DMS53 treated with DMSO at 0.1 percent for 48 hours (cell line): ENCODE measurements around the gene USP47.

ENCODE experiments used
- DNase-seq: peaks from one replicate; lab custom pipeline; 2025; ENCODE audit not compliant: unreplicated experiment; lab: John Stamatoyannopoulos, UW

Gene USP47

DNA sequence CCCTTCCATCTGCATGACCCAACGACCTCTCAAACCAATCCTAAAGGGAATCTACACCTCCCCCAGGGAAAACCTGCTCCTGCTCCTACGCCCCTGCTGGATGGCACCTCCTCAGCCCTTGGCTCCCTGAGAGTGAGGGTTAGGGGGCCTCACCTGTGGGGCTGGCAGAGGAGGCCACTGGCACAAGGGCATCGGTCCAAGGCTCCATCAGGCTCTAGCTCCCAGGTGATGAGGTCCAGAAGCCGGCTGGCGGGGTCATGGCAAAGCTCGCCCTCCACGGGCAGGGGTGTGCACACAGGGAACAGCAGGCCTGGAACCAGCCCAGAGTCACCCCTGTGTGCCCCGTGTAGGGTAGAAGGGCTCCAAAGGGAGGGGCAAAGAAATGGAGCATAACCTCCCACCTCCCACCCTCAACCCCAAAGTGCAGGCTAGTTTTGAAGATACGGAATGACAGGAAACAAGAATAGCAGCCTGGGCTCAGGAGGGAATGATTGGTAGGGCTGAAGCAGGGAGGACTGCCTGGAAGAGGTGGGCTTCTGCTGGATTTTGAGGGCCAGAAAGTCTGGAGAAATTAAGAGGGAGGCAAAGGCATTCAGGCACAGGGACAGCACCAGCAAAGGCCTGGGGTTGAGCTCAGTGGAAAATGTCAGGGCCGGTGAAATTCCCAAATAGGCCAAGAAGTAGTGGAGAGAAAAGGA, 124.0 kb downstream of the USP47 start:
- DNase-seq: no peak

DNA sequence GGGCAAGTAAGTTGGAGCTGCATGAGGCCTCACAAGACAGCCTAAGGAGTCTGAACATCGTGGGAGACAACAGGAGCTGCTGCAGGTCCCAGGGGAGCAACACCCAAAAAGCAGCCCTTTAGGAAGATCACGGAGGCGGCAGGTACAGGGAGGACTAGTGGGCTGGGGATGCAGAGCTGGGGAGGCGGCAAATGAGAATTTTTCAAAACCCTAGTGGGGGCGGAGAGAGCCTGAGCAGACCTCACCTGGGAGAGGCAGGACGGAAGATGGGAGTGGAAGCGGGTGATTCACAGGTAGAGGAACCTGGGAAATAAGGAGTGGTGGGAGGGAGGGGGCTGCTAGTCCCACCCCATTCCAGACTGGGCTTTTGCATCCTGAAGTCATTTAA, 124.6 kb downstream of the USP47 start:
- DNase-seq: no peak

DNA sequence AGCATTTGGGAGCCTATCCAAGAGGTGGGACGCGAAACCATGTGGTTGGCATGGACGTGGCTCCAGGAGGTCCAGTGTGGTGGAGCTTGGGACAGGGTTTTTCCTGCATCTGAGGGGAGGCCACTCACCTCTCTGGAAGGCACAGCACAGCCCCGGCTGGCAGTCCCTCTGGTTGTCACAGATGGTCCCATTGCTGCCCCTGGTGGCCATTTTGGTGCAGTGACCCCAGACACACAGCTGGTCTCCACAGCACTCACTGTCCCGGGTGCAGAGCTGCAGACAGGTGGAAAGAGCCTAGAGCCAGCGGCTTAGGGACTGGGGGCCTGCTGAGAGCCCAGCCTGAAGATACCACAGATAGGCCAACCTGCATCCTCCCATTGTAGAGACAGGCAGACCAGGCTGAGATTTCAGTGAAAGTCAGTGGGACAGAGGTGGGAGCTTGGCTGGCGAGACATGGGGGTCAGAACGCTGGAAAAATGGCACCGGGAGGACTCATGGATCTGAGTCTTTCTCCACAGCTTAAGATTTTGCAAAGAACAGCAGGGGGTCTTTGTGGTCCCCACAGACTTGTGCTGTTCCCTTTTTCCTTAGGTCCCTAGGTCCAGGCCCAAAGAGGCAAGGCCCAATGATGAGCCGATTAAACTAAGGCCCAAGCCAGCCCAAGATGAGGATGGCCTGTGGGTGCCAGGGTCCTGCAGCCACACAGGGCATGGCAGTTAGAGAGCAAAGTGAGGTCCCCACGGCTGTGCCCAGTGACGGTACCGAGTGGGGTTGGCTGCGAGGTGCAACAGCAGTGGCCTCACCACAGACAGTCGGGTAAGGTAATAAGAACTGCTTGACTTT, 125.3 kb downstream of the USP47 start:
- DNase-seq: peak; percentile 65

DNA sequence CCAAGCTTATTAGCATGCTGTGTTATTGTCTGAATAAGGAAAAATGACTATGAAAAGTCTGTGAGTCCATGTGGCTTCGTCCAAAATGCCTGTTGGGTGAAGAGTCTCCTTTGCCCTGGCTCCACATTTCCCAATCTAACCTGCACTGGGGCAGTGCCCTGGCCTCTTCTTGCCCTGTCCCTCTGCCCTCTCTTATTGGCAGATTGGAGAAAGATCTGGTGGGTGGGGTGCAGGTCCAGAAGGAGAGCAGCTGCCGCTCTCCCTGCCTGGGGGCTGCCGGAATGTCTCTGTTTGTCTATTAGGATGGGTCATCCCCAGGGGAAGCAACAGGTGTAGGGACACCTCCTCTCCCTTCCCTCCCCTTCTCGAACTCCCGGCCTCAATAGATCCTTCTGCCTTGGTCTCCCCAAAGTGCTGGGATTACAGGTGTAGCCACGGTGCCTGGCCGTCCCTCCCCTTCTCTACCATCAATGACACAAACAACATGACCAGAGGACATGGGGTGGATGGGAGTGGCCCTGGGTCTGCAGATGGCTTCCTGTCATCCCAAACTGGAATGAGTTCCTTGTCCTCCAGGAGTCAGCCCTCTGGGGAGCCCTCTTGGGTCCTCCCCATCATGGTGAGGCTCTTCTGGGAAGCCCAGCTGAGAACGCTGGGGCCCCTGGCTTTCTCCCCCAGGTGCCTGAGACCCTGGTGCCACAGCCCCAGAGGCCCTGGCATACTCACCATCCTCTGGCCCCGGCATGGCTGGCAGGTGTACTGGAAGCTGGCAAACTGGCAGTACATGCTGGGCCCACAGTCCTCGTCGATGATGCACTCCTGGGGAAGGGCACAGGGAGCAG, 126.1 kb downstream of the USP47 start:
- no peak for DNase-seq

DNA sequence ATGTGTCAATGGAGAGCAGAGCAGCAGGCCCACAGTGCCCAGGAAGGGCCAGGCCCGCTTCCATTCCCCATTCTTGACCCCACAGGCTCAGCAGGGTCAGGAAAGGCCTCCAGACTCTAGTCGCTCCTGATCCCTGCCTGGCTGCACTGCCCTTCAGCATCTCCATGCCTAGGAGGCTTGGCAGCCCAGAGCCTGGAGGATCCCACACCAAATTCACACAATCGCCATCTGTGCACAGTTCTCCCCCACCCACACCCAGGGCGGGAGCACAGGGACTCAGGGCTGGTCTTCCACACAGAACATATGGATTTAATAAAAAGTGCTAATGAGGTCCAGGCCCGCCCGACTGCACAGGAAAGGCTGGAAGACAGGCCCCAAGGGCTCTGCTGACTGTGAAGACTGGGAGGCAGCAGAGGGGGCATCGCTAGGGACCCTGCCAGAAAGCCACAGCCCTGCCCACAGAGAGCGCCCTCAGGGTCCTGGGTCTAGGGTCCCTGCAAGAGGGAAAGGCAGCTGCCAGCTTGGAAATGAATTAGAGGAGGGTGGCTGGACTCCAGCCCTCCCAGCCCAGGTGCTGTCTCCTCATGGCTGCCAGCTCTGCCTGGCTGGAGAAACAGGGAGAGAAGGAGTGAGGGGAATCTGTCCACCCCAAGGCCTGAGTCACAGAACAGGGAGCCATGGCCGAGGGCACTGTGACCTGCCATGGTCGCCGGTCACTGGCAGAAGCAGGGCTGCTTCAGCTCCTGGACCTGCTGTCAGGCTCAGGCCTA, 126.9 kb downstream of the USP47 start:
- no peak for DNase-seq

DNA sequence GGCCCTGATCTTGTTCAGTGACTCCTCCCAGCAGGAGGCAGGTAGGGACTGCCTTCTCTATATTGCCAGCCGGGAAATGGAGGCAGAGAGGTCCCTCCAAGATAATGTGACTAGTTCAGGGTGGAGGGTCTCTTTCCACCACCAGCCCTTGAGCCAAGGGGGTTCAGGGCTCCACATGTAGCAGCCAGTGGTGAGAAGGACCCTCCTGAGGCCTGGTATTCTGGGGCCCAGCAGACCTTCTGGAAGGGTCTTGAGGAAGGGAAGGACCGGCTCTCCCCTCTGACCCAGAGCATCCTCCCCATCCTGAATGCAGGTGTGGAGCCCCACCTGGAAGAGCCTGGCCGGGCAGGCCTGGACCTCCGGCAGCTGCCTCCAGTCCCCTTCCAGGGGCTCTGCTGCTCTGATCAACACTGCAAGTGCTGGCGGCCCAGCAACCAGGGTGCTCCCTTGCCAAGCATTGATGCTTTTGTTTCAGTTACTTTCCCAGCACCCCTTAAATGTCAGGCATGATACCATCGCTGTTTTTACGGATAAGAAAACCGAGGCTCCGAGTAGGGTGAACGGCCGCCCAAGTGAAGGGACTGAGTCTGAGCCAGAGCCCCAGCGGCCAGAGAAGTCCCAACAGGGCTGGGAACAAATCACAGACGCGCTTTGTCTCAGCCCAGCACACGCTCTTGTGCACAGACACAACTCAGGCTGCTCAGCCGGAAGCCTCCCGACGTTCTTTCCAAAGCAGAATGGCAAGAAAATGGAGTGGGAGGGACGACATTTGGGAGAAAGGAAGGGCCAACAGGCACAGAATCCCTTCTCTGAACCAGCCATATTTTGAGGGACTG, 127.8 kb downstream of the USP47 start:
- no peak for DNase-seq

DNA sequence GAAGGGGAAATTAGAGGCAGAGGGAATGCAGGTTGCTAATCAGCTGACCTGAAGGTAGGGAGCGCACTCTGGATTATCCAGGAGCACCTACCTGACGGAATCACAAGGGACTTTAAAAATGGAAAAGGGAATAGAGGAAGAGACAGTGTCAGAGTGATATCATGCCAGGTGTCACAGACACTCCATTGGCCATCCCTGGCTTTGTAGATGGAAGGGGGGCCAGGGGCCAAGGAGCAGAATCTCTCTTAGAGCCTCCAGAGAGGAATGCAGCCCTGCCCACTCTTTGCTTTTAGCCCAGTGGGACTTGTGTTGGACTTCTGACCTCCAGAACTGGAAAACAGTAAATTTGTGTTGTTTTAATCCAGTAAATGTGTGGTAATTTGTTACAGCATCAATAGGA, 128.8 kb downstream of the USP47 start:
- no peak for DNase-seq

DNA sequence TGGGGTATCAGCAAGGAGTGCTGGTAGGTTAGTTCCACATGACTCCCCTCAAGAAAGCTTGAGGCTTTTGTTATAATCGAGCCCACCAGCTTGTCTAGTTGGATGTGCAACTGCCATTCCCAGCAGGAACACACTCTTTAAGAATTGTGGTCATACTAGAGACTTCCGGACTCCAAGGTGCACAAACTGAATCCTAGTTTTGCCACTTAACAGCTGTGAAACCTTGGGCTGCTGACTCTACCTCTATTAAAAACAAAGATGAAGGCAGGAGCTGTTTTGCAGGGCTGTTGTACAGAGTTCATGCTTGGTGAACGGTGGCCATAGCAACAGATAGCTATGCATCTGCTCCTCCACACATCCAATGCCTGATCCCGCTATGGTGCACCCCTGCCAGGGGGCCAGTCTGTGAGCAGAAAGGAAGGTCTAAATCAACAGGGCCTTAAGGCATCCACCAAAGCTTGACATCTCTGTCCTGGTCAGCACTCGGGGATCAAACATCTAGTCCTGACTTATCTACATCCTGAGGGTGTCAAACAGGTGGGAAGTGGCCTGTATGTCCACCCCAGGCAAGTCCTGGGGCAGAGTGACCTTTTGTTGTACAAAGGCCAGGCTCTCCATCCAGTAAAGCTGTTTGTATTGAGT, 130.3 kb downstream of the USP47 start:
- no peak for DNase-seq

DNA sequence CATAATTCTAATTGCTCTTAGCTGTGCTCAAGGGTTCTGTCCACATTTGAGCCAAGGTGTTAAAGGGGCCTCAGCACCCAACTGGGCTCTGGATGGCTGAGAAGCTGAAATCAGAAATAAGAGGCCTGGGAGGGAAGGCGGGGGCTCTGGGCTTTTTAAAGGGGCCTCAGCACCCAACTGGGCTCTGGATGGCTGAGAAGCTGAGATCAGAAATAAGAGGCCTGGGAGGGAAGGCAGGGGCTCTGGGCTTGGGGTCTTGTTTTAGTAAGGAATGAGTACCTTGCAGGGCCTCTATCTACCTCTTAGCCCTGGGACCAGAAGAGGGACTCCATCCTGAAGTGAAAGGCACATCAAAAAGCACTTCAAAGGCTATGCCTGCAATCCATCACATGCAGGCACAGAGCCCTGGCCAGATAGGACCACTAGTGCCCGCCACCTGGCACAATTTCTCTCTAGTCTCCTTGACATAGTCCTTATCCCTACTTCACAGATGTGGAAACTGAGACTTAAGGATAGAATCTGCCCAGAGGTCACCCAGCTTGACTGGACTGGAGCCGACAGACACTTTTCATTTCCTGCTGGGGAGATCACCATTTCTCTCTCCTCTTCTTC, 131.1 kb downstream of the USP47 start:
- no peak for DNase-seq

DNA sequence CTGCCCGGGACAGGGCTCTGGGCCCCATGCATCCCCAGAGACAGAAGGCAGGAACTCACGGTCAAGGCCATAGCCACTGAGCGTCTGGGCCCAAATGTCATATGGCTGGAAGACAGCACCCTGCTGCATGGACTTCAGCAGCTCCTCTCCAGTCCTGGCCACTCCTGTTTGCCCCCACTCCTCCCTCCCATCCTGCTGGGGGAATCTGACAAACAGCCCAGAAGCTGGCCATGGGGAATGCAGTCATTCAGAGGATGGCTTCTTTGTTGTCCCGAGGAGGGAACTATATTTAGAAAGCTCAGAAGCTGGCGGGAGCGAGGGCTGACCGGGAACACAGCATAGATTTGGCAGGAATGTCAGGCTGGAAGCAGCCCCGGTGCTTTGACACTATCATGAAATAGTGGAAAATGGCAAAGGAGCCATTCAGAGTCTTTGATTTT, 131.6 kb downstream of the USP47 start:
- DNase-seq: no peak

DNA sequence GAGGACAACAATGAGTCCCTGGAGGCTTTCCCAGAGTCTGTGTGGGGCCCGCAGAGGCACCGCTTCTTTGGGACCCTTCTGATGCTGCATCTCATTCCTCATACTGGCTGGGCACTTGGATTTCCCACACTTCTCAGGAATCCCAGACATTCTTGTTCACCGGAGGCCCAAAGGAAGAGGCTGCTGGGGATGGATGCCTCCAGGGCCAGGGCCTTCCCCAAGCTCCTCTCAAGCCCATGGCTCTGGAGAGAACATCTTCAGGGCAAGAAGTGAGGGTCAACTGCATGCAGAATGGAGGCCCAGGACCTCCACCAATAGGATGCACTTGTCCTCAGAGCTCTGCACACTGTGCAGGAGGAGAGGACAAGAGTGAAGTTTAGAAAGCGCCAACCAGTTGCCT, 132.1 kb downstream of the USP47 start:
- DNase-seq: no peak

DNA sequence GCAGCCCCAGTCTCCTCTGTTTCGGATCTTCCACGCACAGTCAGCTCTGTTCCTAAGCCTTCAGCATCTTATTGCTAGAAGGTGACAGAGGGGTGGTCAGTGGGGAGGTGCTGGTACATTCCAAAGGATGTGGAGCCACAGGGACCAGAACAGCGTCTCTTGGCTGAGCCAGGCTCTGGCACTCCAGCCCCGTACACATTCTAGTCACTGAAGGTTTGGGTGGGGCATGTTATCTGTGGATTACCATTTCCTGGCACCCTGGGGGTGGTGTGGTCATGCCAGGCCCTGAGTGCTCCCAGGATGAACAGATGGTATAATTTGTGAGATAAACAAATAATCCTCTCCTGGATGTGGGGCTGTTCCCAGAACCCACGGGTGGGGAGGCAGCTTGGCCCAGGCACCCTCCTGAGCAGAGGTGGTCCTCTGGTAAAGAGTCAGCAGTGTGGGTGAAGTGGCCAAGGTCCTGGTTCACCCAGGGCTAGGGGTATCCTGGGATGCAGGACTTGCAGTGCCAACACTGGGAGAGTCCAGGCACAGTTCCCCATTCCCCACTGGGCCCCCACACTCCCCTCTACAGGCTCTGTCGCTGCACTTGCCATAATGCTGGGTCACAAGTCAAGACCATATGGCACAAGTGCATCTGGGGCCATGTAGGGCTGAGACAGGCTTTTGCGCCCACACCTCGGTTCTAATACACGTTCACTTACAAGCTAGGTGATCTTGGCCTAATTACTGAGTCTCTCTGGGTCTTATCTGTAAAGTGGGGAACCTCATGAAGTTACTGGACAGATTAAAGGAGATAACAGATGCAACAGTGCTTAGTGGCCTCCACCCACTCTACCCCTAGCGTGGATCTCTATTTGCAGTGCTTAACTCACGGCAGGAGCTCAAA, 133.7 kb downstream of the USP47 start:
- DNase-seq: no peak

DNA sequence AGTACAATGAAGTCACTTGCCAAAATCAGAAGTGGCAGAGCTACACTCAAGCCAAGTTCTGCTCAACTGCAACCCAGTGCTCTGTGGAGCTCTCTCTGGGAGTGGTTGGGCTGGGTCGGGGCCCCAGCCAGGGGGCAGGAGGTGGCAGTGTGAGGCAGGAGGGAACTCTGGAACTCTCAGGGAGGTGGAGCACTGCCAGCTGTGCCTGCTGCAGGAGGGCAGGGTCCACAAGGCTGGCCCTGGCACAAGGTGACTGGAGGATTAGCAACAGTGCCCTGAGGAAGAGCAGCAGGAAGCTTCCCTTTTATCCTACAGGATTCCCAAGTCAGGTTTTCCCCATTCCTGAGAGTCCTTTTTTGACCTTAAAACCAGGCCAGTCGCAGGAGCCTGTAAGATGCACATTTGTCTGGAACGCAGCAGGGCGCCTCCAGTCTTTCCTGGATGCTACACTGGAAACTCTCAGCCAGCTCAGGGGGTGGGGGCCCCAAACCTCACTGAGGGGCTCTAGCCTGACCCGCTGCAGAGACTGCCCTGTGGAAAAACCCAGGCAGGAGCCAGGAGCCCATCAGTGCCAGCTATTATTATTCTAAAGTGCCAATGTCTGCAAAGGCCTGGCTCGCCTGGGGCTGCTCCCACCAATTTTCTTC, 134.8 kb downstream of the USP47 start:
- DNase-seq: no peak

DNA sequence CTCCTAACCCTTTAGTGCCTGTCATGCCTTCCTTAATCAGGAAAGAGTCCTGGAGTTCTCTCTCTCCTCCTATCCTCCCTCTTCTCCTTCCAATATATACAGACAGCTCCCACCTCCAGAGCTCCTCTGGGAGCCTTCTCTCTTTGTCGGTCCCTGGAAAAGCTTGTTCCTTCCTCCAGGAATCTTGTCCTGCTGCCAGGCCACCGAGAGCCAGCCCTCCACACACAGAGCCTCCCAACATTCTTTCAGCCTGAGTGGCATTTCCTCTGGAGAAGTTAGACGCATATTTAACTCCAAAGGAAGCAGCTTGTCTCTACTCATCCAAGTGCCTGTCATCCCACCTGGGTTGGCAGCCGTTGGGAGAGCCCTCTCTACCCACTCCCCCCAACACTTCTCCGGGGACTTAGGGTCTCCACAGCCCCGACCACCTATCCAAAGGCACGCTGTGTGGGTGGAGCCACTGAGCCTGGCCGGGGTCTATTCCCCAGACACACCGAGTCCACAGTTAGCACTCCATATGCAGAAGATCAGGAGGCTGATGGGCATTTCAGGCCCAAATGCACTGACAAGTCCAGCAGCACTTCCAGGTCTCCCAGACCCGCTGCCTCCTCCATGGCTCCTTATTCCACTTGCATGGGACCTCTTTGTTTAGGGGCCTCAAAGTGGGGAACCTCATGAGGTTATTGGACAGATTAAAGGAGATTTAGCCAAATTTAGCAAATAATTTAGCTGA, 135.6 kb downstream of the USP47 start:
- DNase-seq: no peak

DNA sequence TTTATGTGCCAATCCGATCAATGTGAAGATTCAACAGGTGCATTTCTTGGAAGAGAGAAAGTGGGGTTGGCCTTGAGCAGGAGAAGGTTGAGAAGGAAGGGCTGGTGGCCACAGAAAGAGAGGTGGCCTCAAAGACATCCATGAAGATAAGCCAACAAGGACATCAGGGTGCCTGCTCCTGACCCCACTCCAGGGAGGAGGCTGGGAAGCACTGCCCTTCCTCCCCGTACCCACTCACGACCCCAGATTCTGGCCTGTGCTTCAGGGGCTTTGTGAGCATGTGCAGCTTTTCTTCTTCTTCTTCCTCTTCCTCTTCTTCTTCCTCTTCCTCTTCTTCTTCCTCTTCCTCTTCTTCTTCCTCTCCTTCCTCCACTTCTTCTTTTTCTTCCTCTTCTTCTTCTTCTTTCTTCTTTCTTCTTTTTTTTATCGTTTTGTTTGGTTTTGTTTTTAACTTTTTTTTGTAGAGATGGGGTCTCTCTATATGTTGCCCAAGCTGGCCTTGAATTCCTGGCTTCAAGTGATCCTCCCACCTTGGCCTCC, 136.4 kb downstream of the USP47 start:
- DNase-seq: no peak

DNA sequence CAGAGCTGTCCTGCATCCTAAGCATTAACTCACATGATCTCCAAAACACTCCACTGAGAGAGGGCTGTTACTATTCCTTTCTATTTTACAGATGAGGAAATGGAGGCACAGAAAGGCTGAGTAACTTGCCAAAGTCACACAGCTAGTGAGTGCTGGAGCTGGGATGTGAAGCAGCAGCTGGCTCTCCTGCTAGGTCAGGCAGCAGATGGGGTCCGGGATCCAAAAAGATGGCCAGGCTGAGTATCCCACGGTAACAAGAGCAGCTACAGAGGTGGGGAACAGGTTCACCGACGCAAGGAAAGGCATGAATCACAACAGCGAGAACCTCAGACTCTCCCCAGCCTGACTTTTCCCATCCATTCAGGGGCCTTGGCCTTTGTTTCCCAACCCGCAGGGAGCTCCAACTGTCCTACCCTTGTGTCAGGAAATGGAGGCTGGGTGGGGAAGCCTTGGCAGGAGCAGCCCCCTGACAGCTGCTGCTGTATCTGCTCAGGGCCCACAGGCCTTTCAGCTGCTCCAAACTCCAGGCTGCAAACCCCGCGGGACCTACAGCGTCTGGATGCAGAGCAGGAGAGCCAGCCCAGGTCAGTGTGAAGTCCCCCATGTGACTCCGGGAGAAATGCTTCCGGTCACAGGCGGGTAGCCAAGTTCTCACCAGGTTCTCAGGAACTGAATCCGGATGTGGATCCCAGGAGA, 137.2 kb downstream of the USP47 start:
- no peak for DNase-seq
